SJSA1 (cell line): Measurements from ENCODE around the gene SEPTIN10. TPM values are rescaled to one million over a fixed set of nuclear protein-coding genes. Genes with fewer than 3 reads are reported as not detected.
"Not testable (repeated sequence)": the region's sequence is repeated elsewhere in the genome, so short reads cannot be mapped to it uniquely, and the experiment has no call there.

Experiments
- DNase-seq, 2 experiments: peaks; one replicate each; pipeline ENCODE4 v3.0.0-alpha.2; 2015 to 2020; ENCODE audit warnings: low spot score in 2 of 2, low read depth in 1 of 2
- H3K27ac ChIP-seq: fragments of 250-450 bp; sonication (Bioruptor Pico); 2 replicates; pipeline ENCODE4 v1.5.1; 2020; ENCODE audit warnings: mild to moderate bottlenecking, moderate library complexity
- H3K27me3 ChIP-seq: fragments of 250-450 bp; sonication (Bioruptor Pico); replicated peaks from 2 replicates; pipeline ENCODE4 v1.5.1; 2020; ENCODE audit warnings: mild to moderate bottlenecking, moderate library complexity
- H3K36me3 ChIP-seq: fragments of 250-450 bp; sonication (Bioruptor Pico); 2 replicates; pipeline ENCODE4 v1.5.1; 2020; ENCODE audit warnings: mild to moderate bottlenecking
- H3K4me1 ChIP-seq: fragments of 250-450 bp; sonication (Bioruptor Pico); replicated peaks from 2 replicates; pipeline ENCODE4 v1.6.1; 2021; ENCODE audit warnings: mild to moderate bottlenecking
- H3K4me3 ChIP-seq: fragments of 250-450 bp; sonication (Bioruptor Pico); 2 replicates; pipeline ENCODE4 v1.5.1; 2020; ENCODE audit warnings: mild to moderate bottlenecking
- H3K9me3 ChIP-seq: fragments of 250-450 bp; sonication (Bioruptor Pico); replicated peaks from 2 replicates; pipeline ENCODE4 v1.5.1; 2020; ENCODE audit warnings: mild to moderate bottlenecking
- total RNA-seq: library from RNA; depleted of rRNA; stranded (reverse); fragments of >200 nt; shearing (Covaris generic); gene quantifications from 2 replicates; pipeline ENCODE4 v1.2.3, GENCODE V29; 2014

The SEPTIN10 gene
- total RNA-seq, 1 experiment from 2014 or later: 103 TPM

DNA sequence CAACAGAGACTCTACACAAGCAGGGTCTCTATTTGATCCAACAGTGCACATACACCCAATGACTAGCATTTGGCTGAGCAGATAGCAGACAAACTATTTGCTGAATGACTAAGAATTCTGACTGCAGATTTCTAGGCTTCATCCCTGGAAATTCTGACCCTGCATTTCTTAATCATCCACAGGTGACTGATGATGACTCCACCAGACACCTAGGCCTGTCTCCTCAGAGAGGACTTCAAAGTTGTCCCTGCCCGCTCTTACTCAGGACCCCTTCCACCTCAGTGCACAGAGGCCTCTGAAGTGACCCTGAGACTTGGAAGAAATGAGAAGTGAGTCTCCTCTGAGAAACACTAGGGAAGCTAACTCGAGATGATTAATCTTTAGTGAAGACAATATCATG is 51.3 kb downstream of the SEPTIN10 start:
- Histone ChIP-seq H3K36me3 (peaks cover 74% of the 10 kb centered on the region), H3K9me3 (no peaks in the 10 kb centered on the region), H3K27ac (no peak overlapping the region), H3K4me3 (no peak overlapping the region), H3K27me3 (no peaks in the 10 kb centered on the region), H3K4me1 (peaks cover 26% of the 10 kb centered on the region)
- no peak for DNase-seq

DNA sequence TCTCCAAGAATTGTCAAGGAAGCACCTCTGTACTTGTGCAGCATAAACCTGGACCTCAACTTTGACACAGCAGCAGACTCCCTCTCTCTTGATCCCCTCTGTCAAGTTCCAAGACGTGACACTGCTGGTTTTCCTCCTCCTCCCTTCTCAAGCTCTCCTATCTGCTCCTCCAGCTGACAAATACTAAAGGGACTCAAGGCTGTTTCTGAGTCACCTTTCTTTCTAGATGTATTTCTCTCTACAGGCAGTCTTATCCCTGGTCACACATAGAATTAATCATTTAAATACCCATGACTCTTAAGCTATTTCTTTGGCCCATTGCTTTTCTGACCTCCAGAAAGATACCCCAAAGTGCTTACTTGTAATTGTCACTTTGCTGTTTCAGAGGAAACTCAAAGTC is 53.5 kb downstream of the SEPTIN10 start:
- Histone ChIP-seq H3K4me1 (peaks cover 26% of the 10 kb centered on the region), H3K27ac (no peak overlapping the region), H3K36me3 (peaks cover 70% of the 10 kb centered on the region), H3K4me3 (no peak overlapping the region), H3K27me3 (no peaks in the 10 kb centered on the region), H3K9me3 (no peaks in the 10 kb centered on the region)
- no peak for DNase-seq

DNA sequence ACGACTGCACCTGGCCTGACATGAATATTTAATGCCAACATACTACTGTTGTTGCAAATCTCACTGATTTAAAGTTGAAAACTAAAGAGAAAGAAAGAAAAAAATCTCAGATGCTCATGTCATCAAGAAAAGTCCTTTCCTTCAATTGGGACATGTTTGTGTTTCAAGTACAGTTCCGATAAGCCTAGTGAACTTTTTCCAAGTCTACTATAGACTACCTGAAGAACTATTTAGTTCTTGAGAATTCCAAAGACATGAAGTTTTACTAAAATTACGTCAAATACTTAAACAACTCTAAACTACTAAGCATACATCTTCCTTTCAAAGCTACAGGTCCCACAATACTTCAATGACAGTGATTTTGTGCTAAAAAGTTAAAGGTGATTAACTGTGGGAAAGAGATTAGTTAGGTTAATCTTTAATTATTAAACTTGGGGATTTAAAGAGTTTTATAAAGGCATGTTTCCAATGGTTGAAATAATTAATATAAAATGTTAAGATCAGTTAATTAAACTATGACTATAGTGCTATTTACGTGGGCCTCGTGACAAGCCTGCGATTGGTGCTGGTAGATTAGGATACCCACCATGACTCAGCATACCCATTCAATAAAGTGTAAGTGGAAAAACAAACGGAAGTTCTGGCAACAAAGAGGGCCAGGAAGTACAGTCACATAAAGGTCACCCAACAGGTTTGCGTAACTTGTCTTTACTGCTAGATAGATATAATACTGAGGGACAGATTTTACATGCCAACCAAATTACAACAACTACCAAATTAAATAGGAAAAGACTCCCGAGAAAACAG is 55.5 kb downstream of the SEPTIN10 start:
- Histone ChIP-seq H3K36me3 (peaks cover 69% of the 10 kb centered on the region), H3K4me3 (no peak overlapping the region), H3K9me3 (no peaks in the 10 kb centered on the region), H3K4me1 (peaks cover 26% of the 10 kb centered on the region), H3K27ac (peak overlapping the region; percentile 74), H3K27me3 (no peaks in the 10 kb centered on the region)
- DNase-seq: peak; percentile 61 to 69

- H3K27ac ChIP-seq: no peak overlapping the region
- no peak for DNase-seq
Observed at GRCh38 chr2:109557309-109557708, 56.5 kb downstream of the SEPTIN10 start.

GRCh38 chr2:109555346-109555900 is 58.3 kb downstream of the SEPTIN10 start:
- no peaks in the 10 kb centered on the region for H3K27me3 ChIP-seq
- H3K27ac ChIP-seq: no peak overlapping the region
- H3K4me1 ChIP-seq: peaks cover 23% of the 10 kb centered on the region
- DNase-seq: no peak
- H3K4me3 ChIP-seq: no peak overlapping the region
- no peaks in the 10 kb centered on the region for H3K9me3 ChIP-seq
- H3K36me3 ChIP-seq: peaks cover 79% of the 10 kb centered on the region

More at GRCh38 chr2:109557309-109557708, 56.5 kb downstream of the SEPTIN10 start:
- Histone ChIP-seq H3K9me3 (no peaks in the 10 kb centered on the region), H3K36me3 (peaks cover 69% of the 10 kb centered on the region), H3K4me1 (peaks cover 26% of the 10 kb centered on the region), H3K4me3 (no peak overlapping the region), H3K27me3 (no peaks in the 10 kb centered on the region)

- no peak overlapping the region for H3K27ac ChIP-seq
- H3K4me1 ChIP-seq: peaks cover 22% of the 10 kb centered on the region
- H3K4me3 ChIP-seq: no peak overlapping the region
- no peaks in the 10 kb centered on the region for H3K27me3 ChIP-seq
- H3K36me3 ChIP-seq: peaks cover 78% of the 10 kb centered on the region
- no peaks in the 10 kb centered on the region for H3K9me3 ChIP-seq
- no peak for DNase-seq
Observed at GRCh38 chr2:109554758-109555157, 59.0 kb downstream of the SEPTIN10 start.

DNA sequence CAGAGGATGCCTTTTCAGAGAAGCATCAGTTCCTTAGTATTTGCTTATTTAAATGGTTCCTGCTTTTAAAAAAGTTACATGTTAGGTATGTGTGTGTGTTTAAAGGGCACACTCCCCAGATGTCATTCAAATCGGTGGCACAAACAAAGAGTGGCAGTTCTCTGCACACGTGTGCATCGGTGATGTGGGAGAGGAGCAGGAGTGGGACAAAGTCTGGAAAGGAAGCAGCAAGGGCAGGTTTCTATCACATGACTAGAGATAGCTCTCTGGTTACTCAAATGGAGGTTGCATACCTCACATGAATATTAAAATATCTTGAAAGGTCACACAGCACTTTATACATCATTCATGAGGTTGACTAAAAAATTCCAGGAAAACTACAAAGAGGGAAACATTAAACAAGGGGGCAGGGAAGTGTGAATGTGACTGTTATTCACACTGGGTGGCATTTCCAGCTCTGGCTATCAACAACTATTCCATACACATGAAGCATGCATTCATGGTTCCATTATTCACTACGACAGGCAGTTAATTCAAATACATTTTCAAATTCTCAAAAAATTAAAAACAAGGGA is 64.7 kb downstream of the SEPTIN10 start:
- Histone ChIP-seq H3K9me3 (no peaks in the 10 kb centered on the region), H3K27me3 (no peaks in the 10 kb centered on the region), H3K27ac (peak overlapping the region; percentile 77), H3K4me3 (no peak overlapping the region), H3K4me1 (peaks cover 24% of the 10 kb centered on the region), H3K36me3 (peaks cover 54% of the 10 kb centered on the region)
- peak; percentile 49 to 71 for DNase-seq

GRCh38 chr2:109547280-109547679 is 66.5 kb downstream of the SEPTIN10 start:
- Histone ChIP-seq H3K4me3 (no peak overlapping the region), H3K9me3 (no peaks in the 10 kb centered on the region), H3K4me1 (peaks cover 24% of the 10 kb centered on the region), H3K27ac (no peak overlapping the region; the same call in 1 of the 2 replicates), H3K27me3 (no peaks in the 10 kb centered on the region), H3K36me3 (peaks cover 42% of the 10 kb centered on the region)
- no peak for DNase-seq

DNA sequence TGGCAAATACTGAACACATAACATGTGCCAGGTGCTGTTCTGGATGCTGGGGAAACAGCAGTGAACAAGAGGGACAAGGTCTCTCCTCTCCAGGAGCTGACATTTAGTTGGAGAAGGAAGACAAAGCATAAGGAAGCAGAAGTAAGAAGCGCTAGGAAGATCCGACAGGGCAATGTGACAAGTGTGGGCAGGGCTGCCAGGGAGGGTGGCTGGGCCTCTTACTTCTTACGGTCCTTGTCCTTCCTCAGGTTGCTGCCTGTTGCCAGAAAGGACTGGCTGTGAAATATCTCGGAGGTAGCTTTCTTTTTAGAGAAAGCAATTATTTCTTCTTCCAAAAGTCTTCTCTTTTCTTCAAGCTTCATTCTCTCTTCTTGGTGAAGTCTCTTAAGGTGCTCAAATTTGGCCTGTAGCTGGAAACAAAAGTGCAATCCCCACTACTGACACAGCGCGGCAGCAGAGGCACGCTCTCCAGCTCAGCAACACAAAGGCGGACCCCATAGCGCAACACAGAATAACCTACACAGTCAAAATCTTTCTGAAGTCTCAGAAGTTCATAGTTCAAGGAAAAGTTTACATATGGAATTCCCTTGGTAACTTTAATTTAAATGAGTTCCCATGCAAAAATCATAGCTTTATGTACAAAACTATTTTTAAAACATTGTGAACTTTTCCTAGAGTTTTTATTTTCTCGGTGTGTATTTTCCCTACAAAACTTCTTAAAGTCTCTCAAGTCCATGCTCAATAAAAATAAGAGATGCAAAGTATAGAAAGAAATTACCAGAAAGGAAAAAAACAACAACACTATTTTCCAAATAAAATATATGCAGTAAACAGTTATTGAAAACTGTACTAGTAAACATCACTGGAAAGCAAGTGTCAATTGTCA is 67.7 kb downstream of the SEPTIN10 start:
- Histone ChIP-seq H3K4me3 (no peak overlapping the region), H3K4me1 (peaks cover 24% of the 10 kb centered on the region), H3K27ac (no peak overlapping the region), H3K9me3 (no peaks in the 10 kb centered on the region), H3K36me3 (peaks cover 35% of the 10 kb centered on the region), H3K27me3 (no peaks in the 10 kb centered on the region)
- DNase-seq: peak; percentile 66 to 68

GRCh38 chr2:109542384-109542783 is 71.4 kb downstream of the SEPTIN10 start:
- DNase-seq: peak in 1 of 2 experiments; percentile 23
- H3K9me3 ChIP-seq: no peaks in the 10 kb centered on the region
- no peak overlapping the region for H3K27ac ChIP-seq
- peaks cover 25% of the 10 kb centered on the region for H3K36me3 ChIP-seq
- H3K4me1 ChIP-seq: peaks cover 9% of the 10 kb centered on the region
- H3K4me3 ChIP-seq: no peak overlapping the region
- H3K27me3 ChIP-seq: no peaks in the 10 kb centered on the region

- H3K36me3 ChIP-seq: peaks cover 7% of the 10 kb centered on the region
Observed at GRCh38 chr2:109538546-109538945, 75.2 kb downstream of the SEPTIN10 start.

GRCh38 chr2:109537565-109538222 is 76.1 kb downstream of the SEPTIN10 start:
- no peak overlapping the region for H3K27ac ChIP-seq
- no peaks in the 10 kb centered on the region for H3K9me3 ChIP-seq
- H3K36me3 ChIP-seq: peaks cover 7% of the 10 kb centered on the region
- peak in 1 of 2 experiments; percentile 32 for DNase-seq
- H3K4me1 ChIP-seq: peaks cover 5% of the 10 kb centered on the region
- no peaks in the 10 kb centered on the region for H3K27me3 ChIP-seq
- no peak overlapping the region for H3K4me3 ChIP-seq

More at GRCh38 chr2:109538546-109538945, 75.2 kb downstream of the SEPTIN10 start:
- peaks cover 5% of the 10 kb centered on the region for H3K4me1 ChIP-seq
- DNase-seq: peak in 1 of 2 experiments; percentile 13
- H3K4me3 ChIP-seq: no peak overlapping the region
- no peak overlapping the region for H3K27ac ChIP-seq
- no peaks in the 10 kb centered on the region for H3K27me3 ChIP-seq
- H3K9me3 ChIP-seq: no peaks in the 10 kb centered on the region

- H3K9me3 ChIP-seq, DNase-seq, H3K4me3 ChIP-seq, H3K4me1 ChIP-seq, H3K36me3 ChIP-seq, H3K27ac ChIP-seq, H3K27me3 ChIP-seq: not testable (repeated sequence)
Observed at GRCh38 chr2:109536556-109536955, 77.2 kb downstream of the SEPTIN10 start.
